Duodenal mucosa (tissue), 2 donors: ENCODE results near the gene CDCA4.

Source experiments
- H3K27ac ChIP-seq: one replicate; pipeline ENCODE4 v1.7.0; 2013; ENCODE audit warnings: low read depth, low read length
- H3K27me3 ChIP-seq, 2 donors: one replicate each; pipeline ENCODE4 v1.7.0; 2013; ENCODE audit warnings: low read length in 2 of 2, control low read depth in 1 of 2; ENCODE audit not compliant: insufficient read depth in 2 of 2, control insufficient read depth in 1 of 2
- H3K36me3 ChIP-seq, 2 donors: one replicate each; pipeline ENCODE4 v1.7.0; 2013; ENCODE audit warnings: low read length in 2 of 2, control low read depth in 1 of 2; ENCODE audit not compliant: insufficient read depth in 2 of 2, control insufficient read depth in 1 of 2
- H3K4me1 ChIP-seq, 2 donors: one replicate each; pipeline ENCODE4 v1.7.0; 2013; ENCODE audit warnings: low read length in 2 of 2, control low read depth in 1 of 2; ENCODE audit not compliant: insufficient read depth in 2 of 2, control insufficient read depth in 1 of 2
- H3K4me3 ChIP-seq, 2 donors: one replicate each; pipeline ENCODE4 v1.7.0; 2013; ENCODE audit warnings: low read length in 2 of 2, low read depth in 1 of 2
- H3K9ac ChIP-seq, 2 donors: one replicate each; pipeline ENCODE4 v1.7.0; 2013; ENCODE audit warnings: low read length in 2 of 2, low read depth in 1 of 2
- H3K9me3 ChIP-seq, 2 donors: one replicate each; pipeline ENCODE4 v1.7.0; 2013; ENCODE audit warnings: low read length in 2 of 2, control low read depth in 1 of 2; ENCODE audit not compliant: control insufficient read depth in 1 of 2

Gene CDCA4

GRCh38 chr14:105015242-105015641 is 5.6 kb downstream of the CDCA4 start:
- peaks cover 4 to 16% of the 10 kb centered on the region in 2 donors for H3K36me3 ChIP-seq
- H3K27me3 ChIP-seq = no peaks in the 10 kb centered on the region
- no peak overlapping the region for H3K4me3 ChIP-seq
- H3K9me3 ChIP-seq = no peaks in the 10 kb centered on the region
- H3K4me1 ChIP-seq = peaks cover 13 to 24% of the 10 kb centered on the region in 2 donors
- H3K27ac ChIP-seq = no peak overlapping the region
- H3K9ac ChIP-seq = no peak overlapping the region

DNA sequence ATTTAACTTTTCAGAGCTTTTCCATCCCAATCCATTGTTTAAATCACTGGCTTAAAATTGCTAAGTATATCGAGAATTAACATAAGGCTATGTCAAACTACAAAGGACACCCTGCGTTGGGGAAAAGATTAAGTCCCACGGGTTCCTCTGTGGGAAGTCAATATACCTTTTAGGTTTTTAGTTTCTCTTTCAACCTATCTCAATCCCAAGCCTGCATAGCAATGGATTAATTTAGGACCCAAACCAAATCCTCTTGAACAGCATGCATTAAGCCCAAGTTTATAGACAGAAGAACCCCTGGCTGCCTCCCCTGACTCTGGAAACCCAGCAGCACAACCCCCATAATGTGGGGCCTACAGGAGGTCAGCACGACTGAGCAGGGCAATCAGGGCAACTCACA is 6.3 kb downstream of the CDCA4 start:
- Histone ChIP-seq H3K9me3 (no peaks in the 10 kb centered on the region), H3K4me1 (peaks cover 7 to 18% of the 10 kb centered on the region in 2 donors), H3K36me3 (peaks cover 10 to 21% of the 10 kb centered on the region in 2 donors), H3K27ac (no peak overlapping the region), H3K9ac (no peak overlapping the region), H3K4me3 (no peak overlapping the region), H3K27me3 (no peaks in the 10 kb centered on the region)

DNA sequence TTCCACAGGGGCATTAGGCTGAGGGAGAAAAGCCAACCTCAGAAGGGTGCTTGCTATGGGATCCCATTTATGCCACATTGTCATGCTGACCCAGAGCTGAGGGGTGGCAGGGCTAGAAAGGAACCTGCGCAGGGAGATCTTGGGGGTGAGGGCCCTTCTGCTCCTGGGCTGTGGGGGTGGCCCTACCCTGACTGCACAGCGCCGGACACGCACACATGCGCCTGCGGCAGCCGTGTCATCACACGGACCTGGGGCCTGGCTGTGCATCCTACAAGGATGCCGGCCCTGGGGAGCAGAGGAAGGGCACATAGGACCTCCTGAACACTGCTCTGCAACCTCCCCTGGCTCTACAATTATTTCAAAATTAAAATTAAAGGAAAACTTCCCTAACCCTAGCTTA is 6.9 kb downstream of the CDCA4 start:
- H3K4me1 ChIP-seq = peaks cover 1 to 12% of the 10 kb centered on the region in 2 donors
- H3K9ac ChIP-seq = no peak overlapping the region
- H3K36me3 ChIP-seq = peaks cover 10 to 27% of the 10 kb centered on the region in 2 donors
- H3K27me3 ChIP-seq = no peaks in the 10 kb centered on the region
- no peak overlapping the region for H3K27ac ChIP-seq
- no peaks in the 10 kb centered on the region for H3K9me3 ChIP-seq
- no peak overlapping the region for H3K4me3 ChIP-seq

DNA sequence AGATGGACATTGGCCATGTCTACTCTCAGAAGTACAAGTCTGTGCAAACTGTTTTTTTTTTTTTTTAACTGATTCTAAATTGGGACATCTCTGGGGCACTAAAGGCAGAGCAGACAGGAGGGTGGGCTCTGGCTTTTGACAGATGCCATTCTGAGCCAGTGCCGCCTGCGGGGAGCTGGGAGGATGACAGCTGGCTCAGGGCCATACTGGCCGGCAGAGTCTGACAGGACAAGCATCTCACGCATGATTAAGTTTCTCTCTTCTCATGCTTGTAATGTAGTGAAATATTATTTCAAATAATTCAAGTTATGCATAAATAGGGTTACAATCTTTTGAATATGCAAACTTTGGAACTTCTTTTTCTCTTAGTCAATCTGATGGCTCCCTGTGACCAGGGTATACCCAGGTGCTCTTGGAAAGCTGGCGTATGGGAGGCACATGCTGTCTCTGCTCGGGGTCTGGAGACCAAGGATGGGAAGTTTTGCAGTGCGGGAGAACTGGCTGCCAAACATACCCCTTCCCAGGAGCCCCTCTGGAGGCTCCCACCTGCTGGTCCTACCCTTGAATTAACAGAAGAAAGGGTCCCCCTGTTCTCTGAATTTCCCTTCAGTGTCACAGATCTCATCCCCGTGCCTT is 7.6 kb downstream of the CDCA4 start:
- Histone ChIP-seq H3K4me3 (no peak overlapping the region), H3K36me3 (peaks cover 10 to 29% of the 10 kb centered on the region in 2 donors), H3K27me3 (no peaks in the 10 kb centered on the region), H3K4me1 (peaks cover 0 to 7% of the 10 kb centered on the region in 2 donors), H3K9me3 (no peaks in the 10 kb centered on the region), H3K9ac (no peak overlapping the region), H3K27ac (no peak overlapping the region)

DNA sequence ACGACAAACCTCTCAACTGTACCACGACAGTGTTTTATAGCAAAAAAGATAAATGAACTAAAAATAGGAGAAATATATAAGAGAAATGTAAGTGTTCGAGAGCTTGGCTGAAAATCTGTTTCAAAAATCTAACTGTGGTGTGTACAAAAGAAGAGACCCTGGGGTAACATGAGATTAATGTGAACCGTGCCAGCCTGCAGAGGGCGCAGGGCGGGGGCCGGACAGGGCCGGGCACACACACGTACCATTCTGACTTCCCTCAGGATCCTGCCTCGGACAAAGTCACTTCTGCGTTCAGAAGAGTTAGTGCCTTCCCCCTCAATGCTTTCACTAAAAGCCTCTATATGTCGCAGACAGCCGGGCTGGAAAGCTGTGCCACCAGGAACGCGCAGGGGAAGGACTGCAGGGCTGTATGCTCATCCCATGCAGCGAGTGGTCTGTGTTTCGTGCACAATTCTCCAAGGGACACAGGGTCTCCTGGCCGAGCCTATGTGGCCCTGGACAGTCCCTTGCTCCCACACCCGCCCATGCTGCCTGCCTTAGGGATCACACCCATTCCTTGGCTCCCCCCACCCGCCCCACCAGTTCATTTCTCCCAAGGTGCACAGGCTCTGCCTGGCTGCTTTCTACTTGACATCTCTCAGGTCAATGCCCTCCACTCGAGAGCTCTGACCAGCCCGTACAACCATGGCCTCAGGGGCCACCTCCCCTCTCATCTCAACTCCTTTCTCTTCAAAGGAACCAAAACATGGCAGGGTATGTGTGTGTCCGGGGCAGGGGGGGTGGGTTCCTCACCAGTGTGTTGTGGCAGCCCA is 8.5 kb downstream of the CDCA4 start:
- Histone ChIP-seq H3K27me3 (no peaks in the 10 kb centered on the region), H3K27ac (no peak overlapping the region), H3K9ac (no peak overlapping the region), H3K9me3 (no peaks in the 10 kb centered on the region), H3K36me3 (peaks cover 10 to 31% of the 10 kb centered on the region in 2 donors), H3K4me3 (no peak overlapping the region), H3K4me1 (peaks cover 0 to 6% of the 10 kb centered on the region in 2 donors)

- Histone ChIP-seq H3K9ac (no peak overlapping the region), H3K36me3 (peaks cover 10 to 34% of the 10 kb centered on the region in 2 donors), H3K9me3 (no peaks in the 10 kb centered on the region), H3K27me3 (no peaks in the 10 kb centered on the region), H3K4me3 (no peak overlapping the region), H3K27ac (no peak overlapping the region), H3K4me1 (peaks cover 0 to 2% of the 10 kb centered on the region in 2 donors)
These were observed 9.4 kb downstream of the CDCA4 start for GRCh38 chr14:105011312-105011990.

DNA sequence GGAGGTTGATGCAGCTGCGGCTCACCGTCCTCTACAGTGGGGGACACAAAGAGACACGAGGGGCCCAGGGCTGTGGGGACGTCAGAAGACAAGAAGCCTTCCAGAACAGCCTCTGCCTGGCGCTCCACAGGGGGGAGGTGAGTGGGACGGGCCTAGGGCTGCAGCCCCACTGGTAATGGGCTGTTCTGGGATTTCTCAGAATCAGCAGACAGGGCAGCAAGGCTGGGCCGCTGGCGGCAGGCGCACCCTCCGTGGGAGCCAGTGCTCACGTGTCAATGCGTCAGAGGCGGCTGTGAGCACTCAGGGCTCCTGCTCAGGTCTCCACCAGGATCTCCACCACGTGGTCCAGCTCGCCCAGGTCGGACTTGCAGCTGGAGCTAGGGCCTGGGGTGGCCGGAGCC is 10.0 kb downstream of the CDCA4 start:
- H3K9ac ChIP-seq = no peak overlapping the region
- peaks cover 10 to 34% of the 10 kb centered on the region in 2 donors for H3K36me3 ChIP-seq
- H3K27ac ChIP-seq = no peak overlapping the region

GRCh38 chr14:105010106-105010505 is 10.8 kb downstream of the CDCA4 start:
- Histone ChIP-seq H3K36me3 (peaks cover 10 to 34% of the 10 kb centered on the region in 2 donors), H3K27me3 (no peaks in the 10 kb centered on the region), H3K9ac (no peak overlapping the region), H3K27ac (no peak overlapping the region), H3K4me1 (no peaks in the 10 kb centered on the region), H3K9me3 (no peaks in the 10 kb centered on the region), H3K4me3 (no peak overlapping the region)

More for the DNA sequence above, 10.0 kb downstream of the CDCA4 start:
- Histone ChIP-seq H3K27me3 (no peaks in the 10 kb centered on the region), H3K4me1 (no peaks in the 10 kb centered on the region), H3K9me3 (no peaks in the 10 kb centered on the region), H3K4me3 (no peak overlapping the region)

- Histone ChIP-seq H3K4me1 (no peaks in the 10 kb centered on the region), H3K9me3 (no peaks in the 10 kb centered on the region), H3K27ac (no peak overlapping the region), H3K27me3 (no peaks in the 10 kb centered on the region), H3K36me3 (peaks cover 10 to 34% of the 10 kb centered on the region in 2 donors), H3K4me3 (no peak overlapping the region), H3K9ac (no peak overlapping the region)
These were observed 13.2 kb downstream of the CDCA4 start for GRCh38 chr14:105007593-105008264.
